ENCODE data around the gene CPA5. TPM values are rescaled to one million over a fixed set of nuclear protein-coding genes. Genes with fewer than 3 reads are reported as not detected.

CPA5 gene
- total and polyA plus RNA-seq, 8 donors, result 0.13 to 0.96 (median 0.65) TPM; not detected in 2

DNA sequence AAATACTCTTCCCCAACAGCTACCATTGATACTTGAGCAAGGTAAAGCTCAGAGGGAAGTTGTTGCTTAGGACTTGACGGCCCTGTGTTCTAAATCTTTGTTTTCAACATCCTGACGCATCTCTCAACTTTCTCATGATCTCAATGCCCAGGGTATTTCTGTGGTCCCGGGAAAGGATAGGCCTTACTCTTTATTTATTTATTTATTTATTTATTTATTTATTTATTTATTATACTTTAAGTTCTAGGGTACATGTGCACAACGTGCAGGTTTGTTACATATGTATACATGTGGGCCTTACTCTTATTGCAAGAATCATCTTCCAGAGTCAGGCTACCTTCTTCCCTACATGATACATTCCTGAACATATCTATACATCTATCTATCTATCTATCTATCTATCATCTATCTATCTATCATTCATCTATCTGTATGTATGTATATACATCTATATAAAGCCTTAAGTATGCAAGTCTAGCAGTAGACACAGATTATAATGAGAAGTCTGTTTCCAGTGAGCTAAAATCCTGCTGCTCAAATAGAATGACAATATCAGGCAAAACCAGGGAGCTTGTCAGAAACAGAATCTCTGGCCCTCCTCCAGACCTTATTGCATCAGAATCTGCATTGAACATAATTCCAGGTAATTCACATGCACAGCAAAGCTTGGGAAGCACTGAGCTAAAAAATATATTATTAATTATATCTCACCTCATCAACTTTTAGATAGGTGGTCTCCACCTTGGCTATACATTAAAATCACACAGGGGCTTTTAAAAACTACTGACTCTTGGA lies 12.2 kb upstream of the CPA5 start:
- TF ChIP-seq, protein P1, sequence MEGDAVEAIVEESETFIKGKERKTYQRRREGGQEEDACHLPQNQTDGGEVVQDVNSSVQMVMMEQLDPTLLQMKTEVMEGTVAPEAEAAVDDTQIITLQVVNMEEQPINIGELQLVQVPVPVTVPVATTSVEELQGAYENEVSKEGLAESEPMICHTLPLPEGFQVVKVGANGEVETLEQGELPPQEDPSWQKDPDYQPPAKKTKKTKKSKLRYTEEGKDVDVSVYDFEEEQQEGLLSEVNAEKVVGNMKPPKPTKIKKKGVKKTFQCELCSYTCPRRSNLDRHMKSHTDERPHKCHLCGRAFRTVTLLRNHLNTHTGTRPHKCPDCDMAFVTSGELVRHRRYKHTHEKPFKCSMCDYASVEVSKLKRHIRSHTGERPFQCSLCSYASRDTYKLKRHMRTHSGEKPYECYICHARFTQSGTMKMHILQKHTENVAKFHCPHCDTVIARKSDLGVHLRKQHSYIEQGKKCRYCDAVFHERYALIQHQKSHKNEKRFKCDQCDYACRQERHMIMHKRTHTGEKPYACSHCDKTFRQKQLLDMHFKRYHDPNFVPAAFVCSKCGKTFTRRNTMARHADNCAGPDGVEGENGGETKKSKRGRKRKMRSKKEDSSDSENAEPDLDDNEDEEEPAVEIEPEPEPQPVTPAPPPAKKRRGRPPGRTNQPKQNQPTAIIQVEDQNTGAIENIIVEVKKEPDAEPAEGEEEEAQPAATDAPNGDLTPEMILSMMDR (IDR thresholded peaks at IDR 0.05), result no peak
- no peak overlapping the region for H3K27ac ChIP-seq
- H3K27me3 ChIP-seq, result no peaks in the 10 kb centered on the region
- H3K4me3 ChIP-seq, result no peak overlapping the region
- H3K9me3 ChIP-seq, result no peaks in the 10 kb centered on the region
- ATAC-seq (no peak), DNase-seq (no peak)
- intact Hi-C loops (cut with DNase I), result no loop called here
- no peaks in the 10 kb centered on the region for H3K4me1 ChIP-seq
- no peaks in the 10 kb centered on the region for H3K36me3 ChIP-seq

DNA sequence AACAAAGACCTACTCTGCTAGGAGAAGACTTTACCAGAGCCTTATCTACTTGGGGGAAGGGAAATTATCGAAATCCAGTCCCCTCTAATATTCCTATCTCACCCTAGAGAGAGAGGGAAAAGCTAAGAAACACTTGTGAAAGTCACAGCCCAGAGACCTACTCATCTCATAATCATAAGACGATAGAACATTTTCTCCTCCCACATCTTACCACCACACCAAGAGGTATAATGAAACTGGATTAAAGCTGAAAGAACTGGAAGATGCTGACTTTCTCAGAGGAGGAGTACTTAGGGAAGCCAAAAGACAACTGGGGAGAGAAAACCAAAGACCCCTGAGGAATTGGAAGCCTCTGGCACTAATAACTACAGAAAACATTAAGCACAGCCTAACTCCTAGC lies 10.8 kb upstream of the CPA5 start:
- H3K4me1 ChIP-seq, result no peaks in the 10 kb centered on the region
- no peaks in the 10 kb centered on the region for H3K9me3 ChIP-seq
- ATAC-seq (no peak), DNase-seq (no peak)
- no peaks in the 10 kb centered on the region for H3K27me3 ChIP-seq
- TF ChIP-seq, protein P1 (IDR thresholded peaks at IDR 0.05), result no peak
- H3K27ac ChIP-seq, result no peak overlapping the region
- H3K36me3 ChIP-seq, result no peaks in the 10 kb centered on the region
- intact Hi-C loops (cut with DNase I), result no loop called here
- H3K4me3 ChIP-seq, result no peak overlapping the region

DNA sequence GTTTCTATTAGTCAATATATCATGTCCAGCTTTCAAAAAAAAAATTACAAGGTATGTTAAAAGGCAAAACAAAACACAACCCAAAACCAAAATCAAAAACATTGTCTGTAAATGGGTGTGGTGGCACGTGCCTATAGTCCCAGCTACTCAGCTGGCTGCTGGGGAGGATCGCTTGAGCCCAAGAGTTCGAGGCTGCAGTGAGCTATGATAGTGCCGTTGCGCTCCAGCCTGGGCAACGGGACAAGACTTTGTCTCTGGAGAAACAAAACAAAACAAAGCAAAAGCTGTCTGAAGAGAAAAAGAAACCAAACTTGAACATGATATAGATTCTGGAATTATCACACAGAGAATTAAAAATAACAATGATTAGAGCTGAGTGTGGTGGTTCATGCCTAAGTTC lies 10.3 kb upstream of the CPA5 start:
- TF ChIP-seq, protein P1 (IDR thresholded peaks at IDR 0.05), result no peak
- Histone ChIP-seq H3K36me3 (no peaks in the 10 kb centered on the region), H3K9me3 (no peaks in the 10 kb centered on the region), H3K4me3 (no peak overlapping the region), H3K27me3 (no peaks in the 10 kb centered on the region), H3K27ac (no peak overlapping the region), H3K4me1 (no peaks in the 10 kb centered on the region)
- intact Hi-C loops (cut with DNase I), result no loop called here
- no peak for ATAC-seq
- peak in 1 of 4 donors; percentile 44 for DNase-seq

DNA sequence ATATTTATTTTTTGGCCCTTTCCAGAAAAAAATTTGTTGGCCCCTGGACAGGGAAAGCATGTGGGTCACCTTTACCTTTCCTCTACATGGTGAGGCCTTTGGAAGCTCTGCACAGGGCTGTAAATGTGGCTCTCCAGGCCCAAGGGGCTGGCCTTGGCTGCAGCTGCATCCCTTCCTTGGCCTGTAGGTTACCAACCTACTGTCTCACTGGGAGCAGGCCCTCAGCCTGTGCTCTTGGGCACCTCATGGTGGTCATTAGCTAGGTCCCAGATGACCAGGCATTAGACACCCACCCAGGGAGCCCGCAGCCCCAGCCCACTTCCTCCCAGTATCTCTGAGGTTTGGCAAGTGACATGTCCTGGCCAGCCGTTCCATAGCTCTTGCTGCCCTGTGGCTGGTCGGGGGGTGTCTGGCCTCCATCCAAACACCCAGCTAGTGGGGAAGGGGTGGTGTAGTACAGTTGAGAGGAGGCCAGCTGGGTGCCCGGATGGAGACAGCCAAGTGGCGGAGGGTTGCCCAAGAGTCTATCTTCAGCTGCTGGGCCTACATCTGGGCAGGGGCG lies 7.1 kb upstream of the CPA5 start:
- intact Hi-C loops (cut with DNase I), result no loop called here
- no peak for ATAC-seq
- no peak overlapping the region for H3K4me3 ChIP-seq

DNA sequence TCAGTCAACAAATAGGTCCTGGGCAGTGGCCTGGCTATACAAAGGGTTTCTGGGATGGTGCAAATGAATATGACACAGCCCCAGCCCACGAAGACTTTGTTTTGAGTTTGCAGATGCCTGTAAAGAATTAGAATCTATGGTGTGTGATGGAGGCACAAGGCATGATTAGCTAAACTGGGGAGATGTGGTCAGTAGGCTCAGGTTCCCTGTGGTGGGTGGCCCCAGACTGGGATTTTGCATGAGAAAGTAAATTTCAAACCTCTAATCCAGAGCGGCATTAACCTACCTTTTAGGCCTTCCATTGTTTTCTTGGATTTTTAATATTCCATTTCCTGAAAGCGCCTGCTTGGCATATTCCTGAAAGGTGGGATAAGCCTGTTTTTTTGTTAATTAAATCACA lies 6.4 kb upstream of the CPA5 start:
- intact Hi-C loops (cut with DNase I), result no loop called here
- Histone ChIP-seq H3K9me3 (no peaks in the 10 kb centered on the region), H3K4me1 (no peaks in the 10 kb centered on the region), H3K27ac (no peak overlapping the region), H3K4me3 (no peak overlapping the region), H3K27me3 (no peaks in the 10 kb centered on the region), H3K36me3 (no peaks in the 10 kb centered on the region)
- TF ChIP-seq, protein P1 (IDR thresholded peaks at IDR 0.05), result no peak
- DNase-seq (no peak), ATAC-seq (no peak)

More for the DNA sequence above, 7.1 kb upstream of the CPA5 start:
- no peaks in the 10 kb centered on the region for H3K27me3 ChIP-seq
- no peak overlapping the region for H3K27ac ChIP-seq
- TF ChIP-seq, protein P1 (IDR thresholded peaks at IDR 0.05), result no peak
- no peaks in the 10 kb centered on the region for H3K36me3 ChIP-seq
- no peaks in the 10 kb centered on the region for H3K9me3 ChIP-seq
- no peak for DNase-seq
- H3K4me1 ChIP-seq, result no peaks in the 10 kb centered on the region
